HCT116 (cell line): ENCODE data around the gene ASB7. TPM values are rescaled to one million over a fixed set of nuclear protein-coding genes. Genes with fewer than 3 reads are reported as not detected.
A peak's percentile ranks its signal among the peaks of the same experiment; 100 is the strongest.

Source experiments
- ATAC-seq: fragments of 200-7000 bp; cut with Tn5 transposase; 2 replicates; pipeline ENCODE4 v1.9.1; 2020; ENCODE audit warnings: mild to moderate bottlenecking, moderate library complexity
- BruUV-seq: library from RNA; stranded (reverse); fragments of 400-500 nt; replicated peaks from 2 replicates; lab custom pipeline; 2021; lab: Mats Ljungman, UMichigan
- CTCF ChIA-PET: fragments of 300-600 bp; sonication (Branson Sonifier 250); formaldehyde crosslinking; loops from one replicate; lab custom pipeline; 2021; ENCODE audit warnings: antibody characterized with exemption; lab: Charles Lee
- POLR2A ChIA-PET: fragments of 300-600, 350-600 bp; sonication (Branson Sonifier 250); formaldehyde crosslinking; loops from one replicate; lab custom pipeline; 2021; ENCODE audit warnings: antibody characterized with exemption; lab: Charles Lee
- RAD21 ChIA-PET, 2 experiments: fragments of 300-600 bp; sonication (Branson Sonifier 250); formaldehyde crosslinking; loops; one replicate each; lab custom pipeline; 2023; ENCODE audit warnings: low total read pairs in 2 of 2; ENCODE audit not compliant: uncharacterized antibody in 2 of 2, unreplicated experiment in 2 of 2, low non-redundant PET in 1 of 2; lab: Charles Lee
- DNase-seq: peaks from one replicate; pipeline ENCODE4 v3.0.0-alpha.2; 2010; ENCODE audit warnings: low read depth, low spot score
- H2AFZ ChIP-seq: fragments of 200-600 bp; shearing (Covaris generic), sonication (generic); 2 replicates; pipeline ENCODE4 v1.6.1; 2017; ENCODE audit warnings: low read depth, mixed run types, mixed read lengths, antibody characterized with exemption, low read length; ENCODE audit not compliant: poor library complexity, severe bottlenecking
- H3K27ac ChIP-seq: 2 replicates; pipeline ENCODE4 v1.5.1; 2012; ENCODE audit warnings: low read depth, low read length
- H3K27me3 ChIP-seq: fragments of 200-600 bp; sonication (generic); 2 replicates; pipeline ENCODE4 v1.6.1; 2016; ENCODE audit warnings: mixed run types, low read length, mixed read lengths; ENCODE audit not compliant: insufficient read depth
- H3K36me3 ChIP-seq, 2 experiments: fragments of 200-500 bp in 1 of 2; fragments of 200-600 bp in 1 of 2; sonication (Bioruptor generic) in 1 of 2; sonication (generic) in 1 of 2; 2 replicates each; pipeline versions ENCODE4 v1.5.1 to v1.6.1; 2014 to 2016; ENCODE audit warnings: low read length in 2 of 2, inconsistent platforms in 1 of 2, mixed read lengths in 1 of 2, mixed run types in 1 of 2; ENCODE audit not compliant: insufficient read depth in 2 of 2, control insufficient read depth in 1 of 2
- H3K4me1 ChIP-seq, 2 experiments: fragments of 200-600 bp in 1 of 2; sonication (generic) in 1 of 2; 2 replicates each; pipeline versions ENCODE4 v1.5.1 to v1.6.1; 2012 to 2017; ENCODE audit warnings: low read length in 2 of 2, inconsistent platforms in 1 of 2, mild to moderate bottlenecking in 1 of 2, mixed read lengths in 1 of 2, mixed run types in 1 of 2, moderate library complexity in 1 of 2; ENCODE audit not compliant: insufficient read depth in 2 of 2, control insufficient read depth in 1 of 2
- H3K4me2 ChIP-seq: fragments of 200-600 bp; sonication (generic); 2 replicates; pipeline ENCODE4 v1.6.1; 2017; ENCODE audit warnings: mixed run types, low read length, mixed read lengths
- H3K4me3 ChIP-seq, 2 experiments: fragments of 200-600 bp in 1 of 2; sonication (generic) in 1 of 2; replicated peaks in 1 of 2; 2 replicates each; pipeline ENCODE4 v1.5.1; 2011 to 2016; ENCODE audit warnings: low read length in 2 of 2, control low read depth in 1 of 2, low read depth in 1 of 2, mild to moderate bottlenecking in 1 of 2, mixed read lengths in 1 of 2, mixed run types in 1 of 2
- H3K79me2 ChIP-seq: fragments of 200-600 bp; sonication (generic); 2 replicates; pipeline ENCODE4 v1.6.1; 2017; ENCODE audit warnings: mild to moderate bottlenecking, mixed run types, low read length, moderate library complexity, mixed read lengths; ENCODE audit not compliant: insufficient read depth
- H3K9ac ChIP-seq: fragments of 200-600 bp; sonication (generic); 2 replicates; pipeline ENCODE4 v1.6.1; 2016; ENCODE audit warnings: low read length, mixed read lengths
- H3K9me2 ChIP-seq: fragments of 200-600 bp; sonication (generic), shearing (Covaris generic); 2 replicates; pipeline ENCODE4 v1.6.1; 2017; ENCODE audit warnings: mixed run types, mild to moderate bottlenecking, moderate library complexity; ENCODE audit not compliant: insufficient read depth
- H3K9me3 ChIP-seq, 2 experiments: fragments of 200-500 bp in 1 of 2; fragments of 200-600 bp in 1 of 2; sonication (Bioruptor generic) in 1 of 2; sonication (generic) in 1 of 2; 2 replicates each; pipeline ENCODE4 v1.6.1; 2014 to 2017; ENCODE audit warnings: low read length in 2 of 2, mixed read lengths in 2 of 2, inconsistent platforms in 1 of 2, low read depth in 1 of 2, mild to moderate bottlenecking in 1 of 2, mixed run types in 1 of 2, moderate library complexity in 1 of 2; ENCODE audit not compliant: control insufficient read depth in 1 of 2, insufficient read depth in 1 of 2
- H4K20me1 ChIP-seq: fragments of 200-600 bp; sonication (generic), shearing (Covaris generic); 2 replicates; pipeline ENCODE4 v1.6.1; 2017; ENCODE audit warnings: mixed run types, mild to moderate bottlenecking, moderate library complexity; ENCODE audit not compliant: insufficient read depth
- CBX3 ChIP-seq: IDR thresholded peaks from 2 replicates; pipeline ENCODE4 v1.6.1; 2012; ENCODE audit warnings: low read depth
- CEBPB ChIP-seq: IDR thresholded peaks from 2 replicates; pipeline ENCODE4 v1.6.1; 2012; ENCODE audit warnings: low read depth
- EGR1 ChIP-seq: IDR thresholded peaks from 2 replicates; pipeline ENCODE4 v1.6.1; 2012; ENCODE audit warnings: low read depth
- FOSL1 ChIP-seq: IDR thresholded peaks from 2 replicates; pipeline ENCODE4 v1.6.1; 2012; ENCODE audit warnings: low read depth
- JUND ChIP-seq: IDR thresholded peaks from 2 replicates; pipeline ENCODE4 v1.6.1; 2012
- MAX ChIP-seq: IDR thresholded peaks from 2 replicates; pipeline ENCODE4 v1.6.1; 2012
- POLR2AphosphoS5 ChIP-seq: IDR thresholded peaks from 2 replicates; pipeline ENCODE4 v1.6.1; 2011; ENCODE audit warnings: mild to moderate bottlenecking, low read depth, low read length, moderate library complexity
- RAD21 ChIP-seq: IDR thresholded peaks from 2 replicates; pipeline ENCODE4 v1.6.1; 2012; ENCODE audit warnings: low read depth, mild to moderate bottlenecking
- SRF ChIP-seq: IDR thresholded peaks from 2 replicates; pipeline ENCODE4 v1.6.1; 2012; ENCODE audit warnings: low read depth
- TCF7L2 ChIP-seq: IDR thresholded peaks from 2 replicates; pipeline ENCODE4 v1.7.0; 2011; ENCODE audit warnings: borderline replicate concordance, inconsistent platforms; ENCODE audit not compliant: insufficient read depth, insufficient read length; ENCODE audit errors: extremely low read depth
- YY1 ChIP-seq: IDR thresholded peaks from 2 replicates; pipeline ENCODE4 v1.6.1; 2011; ENCODE audit warnings: low read length, low read depth, moderate library complexity, mild to moderate bottlenecking; ENCODE audit not compliant: insufficient replicate concordance; ENCODE audit errors: extremely low read depth
- ZFX ChIP-seq: fragments of 450-650 bp; IDR thresholded peaks from 2 replicates; pipeline ENCODE4 v1.6.1; 2017
- intact Hi-C: fragments of 100-400 bp; cut with micrococcal nuclease; formaldehyde crosslinking; loops from 2 replicates; pipeline ENCODE4 v1.10.0; 2022
- total RNA-seq: library from RNA; stranded (reverse); gene quantifications from one replicate; pipeline ENCODE4 v1.2.1, GENCODE V29; 2021; ENCODE audit not compliant: unreplicated experiment
- TF ChIP-seq, protein P1 (sequence below), 3 experiments: fragments of 200-600 bp in 1 of 3; sonication (generic) in 1 of 3; IDR thresholded peaks in 2 of 3; conservative IDR thresholded peaks in 1 of 3; 2 replicates each; pipeline ENCODE4 v1.5.1; 2012 to 2017; ENCODE audit warnings: low read depth in 2 of 3, low read length in 2 of 3, antibody characterized with exemption in 1 of 3, borderline replicate concordance in 1 of 3, control low read depth in 1 of 3, mild to moderate bottlenecking in 1 of 3, mixed read lengths in 1 of 3, mixed run types in 1 of 3, moderate library complexity in 1 of 3; ENCODE audit not compliant: insufficient read depth in 1 of 3
- TF ChIP-seq, protein P2 (sequence below): IDR thresholded peaks from 2 replicates; pipeline ENCODE4 v1.6.1; 2011; ENCODE audit warnings: mild to moderate bottlenecking, low read length, moderate library complexity; ENCODE audit not compliant: insufficient replicate concordance; ENCODE audit errors: extremely low read depth

ASB7 gene
- total RNA-seq, 1 experiment from 2014 or later = 16.6 TPM

DNA sequence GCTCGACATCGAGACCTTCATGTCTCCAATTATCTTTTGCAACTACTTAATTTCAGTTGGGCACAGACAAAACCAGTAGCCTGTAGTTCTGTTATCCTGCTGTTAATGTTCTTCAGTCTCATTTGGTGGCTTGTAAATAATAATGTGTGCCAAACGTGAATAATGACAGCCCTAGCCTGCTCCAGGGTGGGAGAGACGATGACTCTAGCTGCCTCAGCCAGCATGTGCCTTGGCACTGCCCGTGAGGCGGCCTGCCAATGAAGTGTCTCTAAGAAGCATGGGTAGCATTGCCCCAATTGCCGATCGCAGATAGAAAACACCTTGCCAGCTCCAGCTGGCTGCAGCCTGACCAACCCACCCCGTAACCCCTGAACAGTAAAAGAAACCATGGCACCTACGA lies 58.8 kb downstream of the ASB7 start:
- RAD21 ChIA-PET = no interaction called here
- no peak for ATAC-seq

GRCh38 chr15:100663086-100663914 lies 60.9 kb downstream of the ASB7 start:
- Histone ChIP-seq H3K4me1 (peaks cover 5 to 17% of the 10 kb centered on the region in 2 experiments; a peak in 3 of 4 replicates), H3K9ac (0 out of 2 replicates have a peak overlapping the region, but pooled peaks have one; percentile 8), H3K36me3 (no peaks in the 10 kb centered on the region), H3K4me3 (no peak overlapping the region), H4K20me1 (no peaks in the 10 kb centered on the region), H2AFZ (no peak overlapping the region), H3K9me2 (no peaks in the 10 kb centered on the region), H3K79me2 (no peaks in the 10 kb centered on the region), H3K4me2 (peak overlapping the region; percentile 54), H3K9me3 (no peaks in the 10 kb centered on the region), H3K27me3 (no peaks in the 10 kb centered on the region), H3K27ac (no peak overlapping the region)
- no TSS peak for BruUV-seq
- POLR2A ChIA-PET = no interaction called here
- intact Hi-C loops = no loop called here
- 0 out of 2 replicates have a peak, but pooled peaks have one; percentile 32 for TF ChIP-seq MAX
- TF ChIP-seq JUND = no peak
- TF ChIP-seq YY1 = no peak
- no peak for TF ChIP-seq POLR2AphosphoS5
- TF ChIP-seq CBX3 = no peak
- TF ChIP-seq EGR1 = 0 out of 2 replicates have a peak, but pooled peaks have one; percentile 10
- TF ChIP-seq SRF = no peak
- TF ChIP-seq TCF7L2 = no peak
- TF ChIP-seq, protein P1, sequence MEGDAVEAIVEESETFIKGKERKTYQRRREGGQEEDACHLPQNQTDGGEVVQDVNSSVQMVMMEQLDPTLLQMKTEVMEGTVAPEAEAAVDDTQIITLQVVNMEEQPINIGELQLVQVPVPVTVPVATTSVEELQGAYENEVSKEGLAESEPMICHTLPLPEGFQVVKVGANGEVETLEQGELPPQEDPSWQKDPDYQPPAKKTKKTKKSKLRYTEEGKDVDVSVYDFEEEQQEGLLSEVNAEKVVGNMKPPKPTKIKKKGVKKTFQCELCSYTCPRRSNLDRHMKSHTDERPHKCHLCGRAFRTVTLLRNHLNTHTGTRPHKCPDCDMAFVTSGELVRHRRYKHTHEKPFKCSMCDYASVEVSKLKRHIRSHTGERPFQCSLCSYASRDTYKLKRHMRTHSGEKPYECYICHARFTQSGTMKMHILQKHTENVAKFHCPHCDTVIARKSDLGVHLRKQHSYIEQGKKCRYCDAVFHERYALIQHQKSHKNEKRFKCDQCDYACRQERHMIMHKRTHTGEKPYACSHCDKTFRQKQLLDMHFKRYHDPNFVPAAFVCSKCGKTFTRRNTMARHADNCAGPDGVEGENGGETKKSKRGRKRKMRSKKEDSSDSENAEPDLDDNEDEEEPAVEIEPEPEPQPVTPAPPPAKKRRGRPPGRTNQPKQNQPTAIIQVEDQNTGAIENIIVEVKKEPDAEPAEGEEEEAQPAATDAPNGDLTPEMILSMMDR (IDR thresholded peaks at IDR 0.05 in 2 of 3, conservative IDR thresholded peaks at IDR 0.05 in 1 of 3; ENCODE audit: borderline replicate concordance in 1 of 3, insufficient read depth in 1 of 3, low read depth in 2 of 3, low read length in 2 of 3) = peak; percentile 24 to 55 (median 52); a peak in 5 of 6 replicates
- TF ChIP-seq RAD21 = peak; percentile 51
- TF ChIP-seq ZFX = no peak
- TF ChIP-seq FOSL1 = no peak
- CTCF ChIA-PET = interaction anchor here (0.7 to 1.7 kb wide), 3 partner anchors 208 to 313 kb away, joined by 3 to 4 read pairs (median 3); no protein-coding TSS in a partner anchor
- RAD21 ChIA-PET = no interaction called here
- peak; percentile 36 for DNase-seq
- ATAC-seq = peak; percentile 97

More for the DNA sequence above, 58.8 kb downstream of the ASB7 start:
- POLR2A ChIA-PET = no interaction called here
- BruUV-seq = no TSS peak
- no peak overlapping the region for H3K9ac ChIP-seq
- H3K4me2 ChIP-seq = no peak overlapping the region
- H3K9me3 ChIP-seq = no peaks in the 10 kb centered on the region
- H3K27ac ChIP-seq = no peak overlapping the region
- H4K20me1 ChIP-seq = no peaks in the 10 kb centered on the region
- no peaks in the 10 kb centered on the region for H3K79me2 ChIP-seq
- H3K4me1 ChIP-seq = peaks cover 5 to 17% of the 10 kb centered on the region in 2 experiments; a peak in 3 of 4 replicates
- CTCF ChIA-PET = interaction anchor here (0.8 kb wide), 1 partner anchor 11 kb away, joined by 3 read pairs; no protein-coding TSS in a partner anchor
- no peaks in the 10 kb centered on the region for H3K36me3 ChIP-seq
- TF ChIP-seq, protein P2, sequence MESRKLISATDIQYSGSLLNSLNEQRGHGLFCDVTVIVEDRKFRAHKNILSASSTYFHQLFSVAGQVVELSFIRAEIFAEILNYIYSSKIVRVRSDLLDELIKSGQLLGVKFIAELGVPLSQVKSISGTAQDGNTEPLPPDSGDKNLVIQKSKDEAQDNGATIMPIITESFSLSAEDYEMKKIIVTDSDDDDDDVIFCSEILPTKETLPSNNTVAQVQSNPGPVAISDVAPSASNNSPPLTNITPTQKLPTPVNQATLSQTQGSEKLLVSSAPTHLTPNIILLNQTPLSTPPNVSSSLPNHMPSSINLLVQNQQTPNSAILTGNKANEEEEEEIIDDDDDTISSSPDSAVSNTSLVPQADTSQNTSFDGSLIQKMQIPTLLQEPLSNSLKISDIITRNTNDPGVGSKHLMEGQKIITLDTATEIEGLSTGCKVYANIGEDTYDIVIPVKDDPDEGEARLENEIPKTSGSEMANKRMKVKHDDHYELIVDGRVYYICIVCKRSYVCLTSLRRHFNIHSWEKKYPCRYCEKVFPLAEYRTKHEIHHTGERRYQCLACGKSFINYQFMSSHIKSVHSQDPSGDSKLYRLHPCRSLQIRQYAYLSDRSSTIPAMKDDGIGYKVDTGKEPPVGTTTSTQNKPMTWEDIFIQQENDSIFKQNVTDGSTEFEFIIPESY = no peak
- TF ChIP-seq CBX3 (no peak), CEBPB (no peak)
- H3K27me3 ChIP-seq = no peaks in the 10 kb centered on the region
- DNase-seq = no peak
- intact Hi-C loops = no loop called here
- no peak overlapping the region for H2AFZ ChIP-seq
- no peak overlapping the region for H3K4me3 ChIP-seq
- no peaks in the 10 kb centered on the region for H3K9me2 ChIP-seq
